GM19467 (cell line): Measurements from ENCODE around the gene ALDH3B1.

Experiments
- ATAC-seq: cut with Tn5 transposase; IDR thresholded peaks from one replicate; pipeline ENCODE4 v1.9.1; 2021; ENCODE audit warnings: mild to moderate bottlenecking, moderate library complexity; ENCODE audit not compliant: unreplicated experiment

Gene ALDH3B1

GRCh38 chr11:68041617-68042218 is 31.6 kb downstream of the ALDH3B1 start:
- ATAC-seq: no peak

- ATAC-seq: no peak
Measured at GRCh38 chr11:68042219-68043028, 32.3 kb downstream of the ALDH3B1 start.

DNA sequence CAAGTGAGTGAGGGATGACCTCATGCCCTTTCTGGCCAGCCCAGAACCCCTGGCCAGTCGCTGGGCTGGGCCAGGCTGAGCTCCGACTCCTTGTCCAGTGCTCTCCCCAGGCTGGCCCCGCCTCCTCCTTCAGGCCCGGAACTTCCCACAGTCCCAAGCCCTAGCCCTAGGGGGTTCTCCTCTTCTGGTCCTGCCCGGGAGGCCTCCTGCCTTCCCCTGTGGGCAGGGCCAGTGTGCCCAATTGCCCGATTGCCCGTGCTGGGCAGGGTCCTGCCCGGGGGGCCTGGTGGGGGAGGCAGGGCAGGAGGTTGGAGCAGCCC is 32.9 kb downstream of the ALDH3B1 start:
- no peak for ATAC-seq

GRCh38 chr11:68043349-68044144 is 33.4 kb downstream of the ALDH3B1 start:
- no peak for ATAC-seq

DNA sequence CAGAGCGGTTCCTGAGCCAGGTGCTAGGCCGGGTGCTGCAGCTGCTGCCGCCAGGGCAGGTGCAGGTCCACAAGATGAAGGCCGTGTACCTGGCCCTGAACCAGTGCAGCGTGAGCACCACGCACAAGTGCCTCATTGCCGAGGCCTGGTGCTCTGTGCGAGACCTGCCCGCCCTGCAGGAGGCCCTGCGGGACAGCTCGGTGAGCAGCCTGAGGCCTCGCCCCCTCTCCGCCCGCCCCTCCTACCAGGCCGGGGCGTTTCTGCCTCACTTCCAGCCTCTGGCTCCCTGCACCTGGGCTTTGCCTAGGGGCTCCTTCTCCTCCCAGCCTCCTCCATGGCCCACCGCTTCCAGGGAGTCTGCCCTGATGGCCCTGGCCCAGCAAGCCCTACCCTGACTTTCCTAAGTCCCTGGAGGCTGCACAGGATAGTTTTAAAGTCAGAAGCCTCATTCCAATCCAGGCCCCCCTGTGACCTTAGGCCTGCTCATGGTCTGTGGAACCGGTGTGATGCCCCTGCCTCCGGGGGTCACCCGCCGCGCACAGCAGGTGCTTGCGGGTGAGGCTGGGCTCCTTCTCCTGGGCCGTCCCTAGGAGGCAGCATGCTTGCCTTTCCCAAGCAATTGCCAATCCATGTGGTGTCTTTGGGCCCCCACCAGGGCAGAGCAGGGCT is 34.2 kb downstream of the ALDH3B1 start:
- ATAC-seq: no peak

DNA sequence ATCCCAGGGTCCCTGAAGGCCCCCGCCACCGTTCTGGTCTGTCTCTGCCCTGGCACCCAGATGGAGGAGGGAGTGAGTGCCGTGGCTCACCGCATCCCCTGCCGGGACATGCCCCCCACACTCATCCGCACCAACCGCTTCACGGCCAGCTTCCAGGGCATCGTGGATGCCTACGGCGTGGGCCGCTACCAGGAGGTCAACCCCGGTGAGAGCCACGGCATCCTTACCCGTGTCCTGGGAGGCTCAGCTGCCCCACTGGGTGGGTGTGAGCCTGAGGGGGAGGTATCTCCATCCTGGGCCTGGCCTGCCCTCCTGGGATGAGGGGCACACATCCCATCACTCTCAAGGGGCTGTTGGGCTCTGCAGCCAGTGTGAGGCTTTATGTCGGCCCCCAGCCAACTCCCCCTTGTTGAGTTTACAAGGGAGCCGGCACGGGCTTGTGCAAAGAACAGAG is 34.8 kb downstream of the ALDH3B1 start:
- no peak for ATAC-seq

- ATAC-seq: no peak
Measured at GRCh38 chr11:68047437-68048290, 37.5 kb downstream of the ALDH3B1 start.

- ATAC-seq: no peak
Measured at GRCh38 chr11:68048681-68049508, 38.8 kb downstream of the ALDH3B1 start.

DNA sequence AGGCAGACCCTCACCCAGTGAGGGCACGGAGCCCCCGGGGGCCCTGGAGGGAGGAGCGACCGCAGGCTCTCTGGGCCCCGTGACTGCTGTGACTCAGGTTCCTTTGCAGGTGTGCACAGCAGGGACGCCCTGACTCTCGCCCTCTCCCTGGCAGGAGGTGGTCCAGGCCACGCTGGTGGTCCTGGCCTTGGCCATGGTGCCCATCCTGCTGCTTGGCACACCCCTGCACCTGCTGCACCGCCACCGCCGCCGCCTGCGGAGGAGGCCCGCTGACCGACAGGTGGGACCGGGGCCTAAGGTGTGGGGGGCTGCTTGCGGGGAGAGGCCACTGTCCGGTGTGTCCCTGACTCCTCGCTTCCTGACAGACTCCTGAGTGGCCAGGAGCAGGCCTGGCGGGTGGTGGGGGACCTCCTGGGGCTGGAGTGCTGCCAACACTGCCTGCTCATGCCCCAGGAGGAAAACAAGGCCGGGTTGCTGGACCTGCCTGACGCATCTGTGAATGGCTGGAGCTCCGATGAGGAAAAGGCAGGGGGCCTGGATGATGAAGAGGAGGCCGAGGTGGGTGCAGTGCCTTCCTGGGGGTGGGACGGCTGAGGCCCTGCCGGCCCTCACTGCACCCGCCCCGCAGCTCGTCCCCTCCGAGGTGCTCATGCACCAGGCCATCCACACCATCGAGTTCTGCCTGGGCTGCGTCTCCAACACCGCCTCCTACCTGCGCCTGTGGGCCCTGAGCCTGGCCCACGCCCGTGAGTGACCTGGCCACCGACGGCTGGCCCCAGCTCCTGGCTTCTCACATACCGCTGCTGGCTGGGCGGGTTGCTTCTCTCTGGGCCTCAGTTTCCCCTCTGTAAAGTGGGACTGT is 39.6 kb downstream of the ALDH3B1 start:
- ATAC-seq: no peak

DNA sequence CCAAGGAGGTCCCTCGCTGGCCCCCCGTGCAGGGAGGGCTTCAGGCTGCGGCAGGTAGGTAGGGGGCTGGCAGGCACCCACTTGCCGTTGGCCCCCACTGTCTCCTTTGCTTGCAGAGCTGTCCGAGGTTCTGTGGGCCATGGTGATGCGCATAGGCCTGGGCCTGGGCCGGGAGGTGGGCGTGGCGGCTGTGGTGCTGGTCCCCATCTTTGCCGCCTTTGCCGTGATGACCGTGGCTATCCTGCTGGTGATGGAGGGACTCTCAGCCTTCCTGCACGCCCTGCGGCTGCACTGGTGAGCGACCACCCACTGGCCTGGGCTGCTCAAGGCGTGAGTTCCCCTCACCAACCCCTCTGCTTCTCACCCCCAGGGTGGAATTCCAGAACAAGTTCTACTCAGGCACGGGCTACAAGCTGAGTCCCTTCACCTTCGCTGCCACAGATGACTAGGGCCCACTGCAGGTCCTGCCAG is 40.3 kb downstream of the ALDH3B1 start:
- no peak for ATAC-seq

DNA sequence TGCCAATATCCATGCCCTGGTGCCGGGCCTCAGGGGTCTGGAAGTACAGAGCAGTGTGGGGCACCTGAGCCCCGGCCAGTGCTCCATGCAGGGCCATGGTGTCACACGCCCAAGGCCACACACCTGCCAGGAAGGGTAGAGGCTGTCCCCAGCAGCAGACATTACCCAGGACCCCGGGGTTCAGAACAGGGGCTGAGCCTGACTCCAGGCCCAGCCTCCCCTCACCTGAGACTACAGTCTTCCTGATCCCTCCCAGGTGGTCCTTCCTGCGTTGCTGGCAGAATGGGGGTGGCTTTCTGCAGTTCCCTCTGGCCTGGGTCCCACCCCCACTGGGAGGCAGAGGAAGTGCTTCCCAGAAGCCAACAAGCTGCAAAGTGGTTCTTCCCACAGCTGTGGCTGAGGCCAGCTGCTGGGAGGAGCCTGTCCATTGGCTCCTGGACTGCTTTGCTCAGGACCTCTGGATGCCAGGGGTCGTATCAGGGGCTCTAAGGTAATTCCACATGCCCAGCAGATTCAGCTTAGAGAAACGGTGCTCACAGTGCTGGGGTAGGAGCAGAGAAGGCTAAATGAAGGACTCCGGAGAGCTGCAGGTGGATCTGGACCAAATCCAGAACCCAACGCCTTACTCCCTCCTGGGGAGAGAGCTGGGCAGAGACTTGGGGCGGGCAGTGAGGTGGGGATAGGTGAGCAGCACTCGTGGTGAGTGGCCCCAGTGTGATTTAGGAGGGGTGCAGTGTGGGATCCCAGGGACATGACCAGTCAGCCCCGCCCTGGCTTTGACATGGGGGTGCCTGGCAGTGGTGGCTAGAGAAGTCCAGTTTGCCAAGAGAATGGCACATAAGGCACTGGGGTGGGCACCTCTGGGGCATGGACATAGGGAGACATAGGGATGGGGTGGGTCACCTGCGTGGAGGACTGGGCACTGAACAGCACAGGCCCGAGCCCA is 41.3 kb downstream of the ALDH3B1 start:
- ATAC-seq: no peak

- no peak for ATAC-seq
Measured at GRCh38 chr11:68052137-68052873, 42.2 kb downstream of the ALDH3B1 start.

DNA sequence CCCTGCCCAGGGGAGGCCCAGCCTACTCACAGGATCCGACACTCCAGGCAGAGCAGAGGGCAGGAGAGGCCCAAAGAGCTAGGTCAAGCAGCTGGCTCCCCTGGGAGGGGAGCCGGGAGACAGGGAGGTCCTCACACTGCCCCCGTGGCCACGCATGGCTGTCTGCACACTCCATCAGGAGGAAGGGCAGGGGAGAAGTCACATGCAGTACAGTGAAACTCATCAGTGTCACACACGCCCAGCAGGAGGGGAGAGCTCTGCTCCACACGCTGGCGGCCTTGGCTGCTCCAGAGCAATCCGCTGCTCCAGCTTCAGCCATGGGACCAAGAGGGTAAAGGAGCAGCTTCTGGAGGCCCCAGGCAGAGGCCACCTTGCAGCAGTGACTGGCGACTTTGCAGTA is 43.0 kb downstream of the ALDH3B1 start:
- ATAC-seq: no peak

- ATAC-seq: no peak
Measured at GRCh38 chr11:68053981-68054812, 44.1 kb downstream of the ALDH3B1 start.

- no peak for ATAC-seq
Measured at GRCh38 chr11:68056317-68057285, 46.5 kb downstream of the ALDH3B1 start.
